ENCODE results near the gene MEST.

- TF ChIP-seq CTCF (IDR thresholded peaks at IDR 0.05), result no peak
- TF ChIP-seq POLR2A (IDR thresholded peaks at IDR 0.05), result no peak
- TF ChIP-seq POLR2AphosphoS5 (IDR thresholded peaks at IDR 0.05), result no peak
- TF ChIP-seq EP300 (IDR thresholded peaks at IDR 0.05), result no peak
Measured at GRCh38 chr7:130489140-130489983, 2.5 kb upstream of the MEST start.
